Right lobe of liver (tissue), 4 donors: Measurements from ENCODE around the gene PTH1R.

Experiments used
- POLR2A ChIP-seq: fragments of 450-650 bp; IDR thresholded peaks from one replicate; pipeline ENCODE4 v1.6.1; 2017; ENCODE audit warnings: antibody characterized with exemption, mild to moderate bottlenecking
- TF ChIP-seq, protein P1 (sequence below), 4 donors: fragments of 200-600 bp in 3 of 4; fragments of 450-650 bp in 1 of 4; IDR thresholded peaks; one replicate each; pipeline versions ENCODE4 v1.5.1 to v1.8.0; 2016 to 2022; ENCODE audit warnings: antibody characterized with exemption in 4 of 4, mild to moderate bottlenecking in 2 of 4
- donor health status: DM: no; HTN: no; CAD: no.
- donor health status: DM: no; HTN: no; CAD: no.
- donor health status: DM: no; HTN: yes; CAD: no.

DNA sequence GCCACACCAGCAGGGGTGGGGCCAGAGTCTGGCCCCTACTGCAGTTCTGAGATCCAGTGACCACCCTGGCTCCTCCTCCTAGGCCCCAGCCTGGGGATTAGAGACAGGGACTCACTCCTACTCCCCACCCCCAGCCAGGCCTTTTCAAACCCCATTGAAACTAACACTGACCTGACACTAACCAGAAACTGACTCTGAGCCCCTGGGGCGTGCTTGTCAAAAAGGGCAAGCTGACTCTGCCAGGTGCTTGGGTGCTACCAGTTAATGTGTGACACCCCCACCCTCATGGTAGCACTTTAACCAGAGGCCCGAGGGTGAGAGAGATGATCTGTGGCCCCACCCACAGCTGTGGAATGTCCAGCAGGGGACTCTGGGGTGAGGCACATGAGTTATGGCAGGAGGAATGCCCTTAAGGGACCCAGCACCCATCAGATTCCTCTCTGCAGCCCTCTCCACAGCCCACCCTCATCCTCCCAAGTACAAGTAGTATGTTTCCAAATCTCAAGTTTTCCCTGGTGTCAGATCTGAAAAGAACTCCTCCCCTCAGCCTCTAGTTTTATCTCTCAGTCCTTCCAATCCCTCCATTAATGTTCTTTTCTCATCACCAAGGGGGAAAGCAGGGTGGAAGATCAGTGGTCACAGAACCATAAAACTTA, 1.4 kb downstream of the PTH1R start:
- TF ChIP-seq, protein P1, sequence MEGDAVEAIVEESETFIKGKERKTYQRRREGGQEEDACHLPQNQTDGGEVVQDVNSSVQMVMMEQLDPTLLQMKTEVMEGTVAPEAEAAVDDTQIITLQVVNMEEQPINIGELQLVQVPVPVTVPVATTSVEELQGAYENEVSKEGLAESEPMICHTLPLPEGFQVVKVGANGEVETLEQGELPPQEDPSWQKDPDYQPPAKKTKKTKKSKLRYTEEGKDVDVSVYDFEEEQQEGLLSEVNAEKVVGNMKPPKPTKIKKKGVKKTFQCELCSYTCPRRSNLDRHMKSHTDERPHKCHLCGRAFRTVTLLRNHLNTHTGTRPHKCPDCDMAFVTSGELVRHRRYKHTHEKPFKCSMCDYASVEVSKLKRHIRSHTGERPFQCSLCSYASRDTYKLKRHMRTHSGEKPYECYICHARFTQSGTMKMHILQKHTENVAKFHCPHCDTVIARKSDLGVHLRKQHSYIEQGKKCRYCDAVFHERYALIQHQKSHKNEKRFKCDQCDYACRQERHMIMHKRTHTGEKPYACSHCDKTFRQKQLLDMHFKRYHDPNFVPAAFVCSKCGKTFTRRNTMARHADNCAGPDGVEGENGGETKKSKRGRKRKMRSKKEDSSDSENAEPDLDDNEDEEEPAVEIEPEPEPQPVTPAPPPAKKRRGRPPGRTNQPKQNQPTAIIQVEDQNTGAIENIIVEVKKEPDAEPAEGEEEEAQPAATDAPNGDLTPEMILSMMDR (IDR thresholded peaks at IDR 0.05) = no peak
- TF ChIP-seq POLR2A = no peak
